IMR-90 (cell line): Measurements from ENCODE around the gene DLK2. TPM values are rescaled to one million over a fixed set of nuclear protein-coding genes. Genes with fewer than 3 reads are reported as not detected.

ENCODE experiments used
- ATAC-seq: fragments of 200-7000 bp; cut with Tn5 transposase; 2 replicates; pipeline ENCODE4 v1.9.1; 2020; ENCODE audit warnings: low read depth, mild to moderate bottlenecking, moderate library complexity
- BruUV-seq: library from RNA; stranded (reverse); fragments of 400-500 nt; replicated peaks from 2 replicates; lab custom pipeline; 2021; lab: Mats Ljungman, UMichigan
- CTCF ChIA-PET: fragments of 300-600 bp; formaldehyde crosslinking; extraction: SDS; loops from one replicate; lab custom pipeline; 2021; ENCODE audit warnings: antibody characterized with exemption; lab: Yijun Ruan, JAX
- POLR2A ChIA-PET: fragments of 300-600 bp; sonication (Branson Sonifier 250); formaldehyde crosslinking; loops from one replicate; lab custom pipeline; 2022; ENCODE audit warnings: antibody characterized with exemption; ENCODE audit not compliant: unreplicated experiment; lab: Charles Lee
- DNase-seq: peaks from one replicate; pipeline ENCODE4 v3.0.0; 2013
- H2AFZ ChIP-seq: replicated peaks from 2 replicates; pipeline ENCODE3; 2013; ENCODE audit warnings: low read length, mild to moderate bottlenecking; ENCODE audit not compliant: poor library complexity
- H2AK5ac ChIP-seq: 2 replicates; pipeline ENCODE4 v1.6.1; 2013; ENCODE audit warnings: low read depth, low read length, inconsistent platforms
- H2AK9ac ChIP-seq: replicated peaks from 2 replicates; pipeline ENCODE3; 2013; ENCODE audit warnings: mild to moderate bottlenecking, low read depth, low read length, moderate library complexity; ENCODE audit not compliant: poor library complexity
- H2BK120ac ChIP-seq: 2 replicates; pipeline ENCODE4 v1.6.1; 2013; ENCODE audit warnings: low read depth, low read length, inconsistent platforms
- H2BK15ac ChIP-seq: 3 replicates; pipeline ENCODE4 v1.6.1; 2013; ENCODE audit warnings: low read depth, low read length, inconsistent platforms
- H2BK20ac ChIP-seq: 2 replicates; pipeline ENCODE4 v1.6.1; 2013; ENCODE audit warnings: low read depth, mild to moderate bottlenecking, inconsistent platforms, low read length, moderate library complexity
- H2BK5ac ChIP-seq: 2 replicates; pipeline ENCODE4 v1.6.1; 2013; ENCODE audit warnings: mild to moderate bottlenecking, low read depth, low read length, inconsistent platforms; ENCODE audit not compliant: poor library complexity, severe bottlenecking
- H3K14ac ChIP-seq: replicated peaks from 2 replicates; pipeline ENCODE4 v1.6.1; 2013; ENCODE audit warnings: low read depth, low read length, inconsistent platforms
- H3K18ac ChIP-seq: 2 replicates; pipeline ENCODE4 v1.6.1; 2013; ENCODE audit warnings: low read depth, low read length, control low read depth
- H3K23ac ChIP-seq: 2 replicates; pipeline ENCODE4 v1.6.1; 2013; ENCODE audit warnings: low read depth, low read length, inconsistent platforms
- H3K27ac ChIP-seq: 2 replicates; pipeline ENCODE4 v1.5.1; 2013; ENCODE audit warnings: mild to moderate bottlenecking, control low read depth, low read length; ENCODE audit not compliant: insufficient read depth
- H3K27me3 ChIP-seq: 2 replicates; pipeline ENCODE4 v1.6.1; 2013; ENCODE audit warnings: low read length; ENCODE audit not compliant: control insufficient read depth, insufficient read depth
- H3K36me3 ChIP-seq: 2 replicates; pipeline ENCODE4 v1.6.1; 2013; ENCODE audit warnings: low read length, mixed read lengths; ENCODE audit not compliant: control insufficient read depth, insufficient read depth
- H3K4ac ChIP-seq: 2 replicates; pipeline ENCODE4 v1.6.1; 2013; ENCODE audit warnings: low read depth, low read length, inconsistent platforms
- H3K4me1 ChIP-seq: 2 replicates; pipeline ENCODE4 v1.6.1; 2013; ENCODE audit warnings: low read length, mixed read lengths; ENCODE audit not compliant: control insufficient read depth, insufficient read depth
- H3K4me2 ChIP-seq: 2 replicates; pipeline ENCODE4 v1.6.1; 2013; ENCODE audit warnings: low read depth, mild to moderate bottlenecking, control low read depth, low read length, moderate library complexity
- H3K4me3 ChIP-seq: 2 replicates; pipeline ENCODE4 v1.5.1; 2013; ENCODE audit warnings: low read depth, mild to moderate bottlenecking, control low read depth, low read length, moderate library complexity; ENCODE audit not compliant: insufficient read depth
- H3K56ac ChIP-seq: 2 replicates; pipeline ENCODE4 v1.6.1; 2013; ENCODE audit warnings: low read length, inconsistent platforms; ENCODE audit not compliant: insufficient read depth; ENCODE audit errors: extremely low read depth
- H3K79me1 ChIP-seq, 2 experiments: 2 replicates each; pipeline ENCODE4 v1.6.1; 2013; ENCODE audit warnings: low read length in 2 of 2, inconsistent platforms in 1 of 2, low read depth in 1 of 2
- H3K9ac ChIP-seq: 2 replicates; pipeline ENCODE4 v1.6.1; 2013; ENCODE audit warnings: low read depth, low read length, control low read depth
- H3K9me1 ChIP-seq: 2 replicates; pipeline ENCODE4 v1.6.1; 2013; ENCODE audit warnings: low read length, inconsistent platforms; ENCODE audit not compliant: insufficient read depth
- H3K9me3 ChIP-seq: 2 replicates; pipeline ENCODE4 v1.6.1; 2013; ENCODE audit warnings: low read length; ENCODE audit not compliant: control insufficient read depth, insufficient read depth
- H4K20me1 ChIP-seq: 2 replicates; pipeline ENCODE4 v1.6.1; 2013; ENCODE audit warnings: low read length, inconsistent platforms; ENCODE audit not compliant: insufficient read depth
- H4K5ac ChIP-seq: 2 replicates; pipeline ENCODE4 v1.6.1; 2013; ENCODE audit warnings: mild to moderate bottlenecking, low read depth, low read length, control low read depth
- H4K8ac ChIP-seq, 2 experiments: 2 replicates each; pipeline ENCODE4 v1.6.1; 2013; ENCODE audit warnings: low read depth in 2 of 2, low read length in 2 of 2, control low read depth in 1 of 2, inconsistent platforms in 1 of 2
- H4K91ac ChIP-seq: 2 replicates; pipeline ENCODE4 v1.6.1; 2013; ENCODE audit warnings: low read depth, low read length, inconsistent platforms; ENCODE audit not compliant: insufficient read depth
- CHD1 ChIP-seq: IDR thresholded peaks from 2 replicates; pipeline ENCODE4 v1.6.1; 2012; ENCODE audit warnings: low read depth, low read length, improper control_type of control experiment
- RFX5 ChIP-seq: IDR thresholded peaks from 2 replicates; pipeline ENCODE4 v1.8.0; 2012; ENCODE audit warnings: low read depth, mild to moderate bottlenecking, low read length, moderate library complexity
- WGBS, 2 experiments: methylation state at CpG; one replicate each; pipeline versions ENCODE4 v1.1.5 to v1.1.7; 2013; ENCODE audit warnings: missing lambda C conversion rate in 2 of 2; ENCODE audit not compliant: insufficient read length in 1 of 2; ENCODE audit errors: extremely low coverage in 2 of 2; 5-methylcytosine and 5-hydroxymethylcytosine counted together
- dilution Hi-C: fragments of 300-500 bp; cut with HindIII; formaldehyde crosslinking; loops from one replicate; pipeline ENCODE4 v1.14.3; 2018; ENCODE audit warnings: low sequenced_read_pairs; ENCODE audit not compliant: unreplicated experiment
- in situ Hi-C: fragments of 300-500 bp; cut with MboI; formaldehyde crosslinking; loops from 3 replicates; pipeline ENCODE4 v1.14.3; 2019; ENCODE audit warnings: low sequenced_read_pairs, inconsistent platforms, mixed read lengths
- intact Hi-C: fragments of 100-400 bp; cut with micrococcal nuclease; formaldehyde crosslinking; loops from 2 replicates; pipeline ENCODE4 v1.10.0; 2022
- polyA plus RNA-seq, 3 experiments: library from polyadenylated mRNA; depleted of rRNA; stranded (reverse); fragments of >200 nt; gene quantifications; 2 replicates each; pipeline ENCODE4 v1.2.3, GENCODE V29; 2012; ENCODE audit warnings: low replicate concordance in 1 of 3
- total RNA-seq: library from RNA; depleted of rRNA; stranded (reverse); fragments of >200 nt; gene quantifications from 2 replicates; pipeline ENCODE4 v1.2.3, GENCODE V29; 2012

Gene DLK2
- total and polyA plus RNA-seq, 2 of the 4 experiments (the other 2 are of a cell fraction) = 0.90 to 2.8 TPM

DNA sequence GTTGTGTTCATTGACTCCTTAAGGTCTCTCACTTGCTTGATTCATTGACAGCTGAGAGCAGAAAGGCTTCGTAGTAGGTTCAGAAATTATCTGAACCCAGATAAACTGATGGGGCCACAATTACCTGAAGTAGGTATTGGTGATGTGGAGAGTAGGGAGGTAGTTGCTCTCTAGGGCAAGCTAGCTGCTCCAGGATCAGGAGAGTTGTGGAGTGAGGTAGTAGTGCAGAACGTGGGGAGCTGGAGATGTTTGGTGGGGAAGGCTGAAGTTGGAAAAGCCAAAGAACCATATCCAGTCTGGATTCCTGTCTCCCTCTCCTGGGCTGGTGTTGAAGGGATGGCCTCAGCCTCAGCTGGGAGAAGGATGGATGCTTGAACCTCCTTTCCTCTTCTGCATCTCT lies 37.9 kb upstream of the DLK2 start:
- Histone ChIP-seq H3K9ac (no peak overlapping the region), H2BK5ac (peak overlapping the region; percentile 5), H3K14ac (peak overlapping the region; percentile 21; the same call in 1 of the 2 replicates), H2AFZ (no peak overlapping the region), H3K79me1 (peaks cover 32 to 82% of the 10 kb centered on the region in 2 experiments), H3K36me3 (no peaks in the 10 kb centered on the region; the same call in 1 of the 2 replicates), H2BK15ac (0 out of 3 replicates have a peak overlapping the region, but pooled peaks have one; percentile 2), H2AK9ac (no peak overlapping the region), H3K56ac (no peak overlapping the region), H4K8ac (no peak overlapping the region), H3K23ac (peak overlapping the region; percentile 62; the same call in 1 of the 2 replicates), H4K5ac (no peak overlapping the region), H3K9me3 (no peaks in the 10 kb centered on the region), H3K9me1 (peaks cover 47% of the 10 kb centered on the region), H3K18ac (no peak overlapping the region), H2BK120ac (no peak overlapping the region; the same call in 1 of the 2 replicates), H3K27ac (no peak overlapping the region), H4K20me1 (peaks cover 31% of the 10 kb centered on the region; the same call in 1 of the 2 replicates), H3K4me1 (peaks cover 46% of the 10 kb centered on the region), H2BK20ac (peak overlapping the region; percentile 37; the same call in 1 of the 2 replicates), H3K4ac (peak overlapping the region; percentile 47; the same call in 1 of the 2 replicates), H3K4me2 (no peak overlapping the region), H3K27me3 (no peaks in the 10 kb centered on the region), H2AK5ac (peak overlapping the region; percentile 92), H4K91ac (peak overlapping the region; percentile 44), H3K4me3 (no peak overlapping the region)
- DNase-seq = no peak
- in situ Hi-C loops (loop anchor here (5.0 to 10.0 kb wide), 2 partner anchors 48 to 236 kb away; no protein-coding TSS in a partner anchor), intact Hi-C loops (no loop called here), dilution Hi-C loops (no loop called here)
- CTCF ChIA-PET = no interaction called here
- no peak for TF ChIP-seq RFX5
- TF ChIP-seq CHD1 = no peak
- POLR2A ChIA-PET = interaction anchor here (1.0 kb wide), 1 partner anchor 15 kb away, joined by 3 read pairs; no protein-coding TSS in a partner anchor
- WGBS, 2 experiments = no CpG with 5 or more reads among the region's 2 CpGs
- ATAC-seq = no peak
- BruUV-seq = no TSS peak
